Vagina (tissue), 2 donors: Measurements from ENCODE around the gene RAPGEF6. TPM values are rescaled to one million over a fixed set of nuclear protein-coding genes. Genes with fewer than 3 reads are reported as not detected.
A peak's percentile ranks its signal among the peaks of the same experiment; 100 is the strongest.

Source experiments
- DNase-seq, 2 donors: peaks; one replicate each; pipeline ENCODE4 v3.0.0-alpha.2; 2017; ENCODE audit errors: extremely low spot score in 2 of 2
- H3K27ac ChIP-seq: fragments of 200-600 bp; sonication (generic); one replicate; pipeline ENCODE4 v1.5.1; 2019
- H3K27me3 ChIP-seq: fragments of 200-600 bp; sonication (generic); one replicate; pipeline ENCODE4 v1.5.1; 2019
- H3K36me3 ChIP-seq, 2 donors: fragments of 200-600 bp; sonication (generic); one replicate each; pipeline ENCODE4 v1.5.1; 2017 to 2019
- H3K4me1 ChIP-seq: fragments of 200-600 bp; sonication (generic); one replicate; pipeline ENCODE4 v1.5.1; 2019
- H3K4me3 ChIP-seq, 2 donors: fragments of 200-600 bp; sonication (generic); 1 replicate in 1 of 2; 2 replicates in 1 of 2; pipeline ENCODE4 v1.5.1; 2016 to 2019
- H3K9me3 ChIP-seq: fragments of 200-600 bp; sonication (generic); one replicate; pipeline ENCODE4 v1.5.1; 2019
- POLR2A ChIP-seq, 2 donors: fragments of 450-650 bp; IDR thresholded peaks; one replicate each; pipeline ENCODE4 v1.6.1; 2017; ENCODE audit warnings: antibody characterized with exemption in 2 of 2, mild to moderate bottlenecking in 2 of 2, moderate library complexity in 2 of 2
- POLR2AphosphoS5 ChIP-seq, 2 donors: sonication (generic); formaldehyde crosslinking; IDR thresholded peaks; one replicate each; pipeline ENCODE4 v1.9.0; 2017; ENCODE audit warnings: antibody characterized with exemption in 2 of 2, mild to moderate bottlenecking in 2 of 2, low read depth in 1 of 2; ENCODE audit not compliant: insufficient read depth in 1 of 2
- intact Hi-C: fragments of 100-400 bp; cut with DNase I; formaldehyde crosslinking; loops from one replicate; pipeline ENCODE4 v1.15.1; 2023
- total RNA-seq: library from RNA; depleted of rRNA; stranded (reverse); fragments of >200 nt; gene quantifications from one replicate; pipeline ENCODE4 v1.2.3, GENCODE V29; 2016
- TF ChIP-seq, protein P1 (sequence below), 3 experiments: fragments of 450-650 bp in 2 of 3; fragments of 200-600 bp in 1 of 3; sonication (generic) in 1 of 3; IDR thresholded peaks; one replicate each; pipeline ENCODE4 v1.5.1; 2017 to 2019; ENCODE audit warnings: antibody characterized with exemption in 3 of 3, mild to moderate bottlenecking in 2 of 3, moderate library complexity in 2 of 3

RAPGEF6 gene
- total RNA-seq, 1 donor from 2014 or later: 19.2 TPM

DNA sequence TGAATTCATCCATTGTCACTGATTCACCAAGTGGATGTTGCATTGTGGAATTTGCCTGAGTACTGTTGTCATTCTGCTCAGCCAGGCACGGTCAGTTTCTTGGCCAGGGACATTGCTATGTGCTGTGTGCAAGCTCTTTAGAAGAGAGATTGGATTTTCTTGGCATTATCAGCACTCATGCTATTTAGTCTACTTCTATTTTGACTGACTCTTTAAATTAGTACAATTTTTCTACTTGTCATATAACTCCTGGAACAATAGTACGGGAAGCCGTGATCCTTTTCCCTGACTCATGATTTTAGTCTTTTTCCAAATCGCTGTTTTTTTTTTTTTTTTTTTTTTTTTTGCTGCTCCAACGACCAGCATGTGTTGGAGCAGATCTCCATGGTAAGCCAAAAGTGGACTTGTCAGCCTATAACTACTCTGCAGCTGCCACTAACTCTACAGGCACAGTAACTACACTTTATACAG lies 241.5 kb downstream of the RAPGEF6 start:
- intact Hi-C loops: no loop called here
- TF ChIP-seq POLR2AphosphoS5 (IDR thresholded peaks at IDR 0.05; ENCODE audit: insufficient read depth in 1 of 2, low read depth in 1 of 2) (no peak), POLR2A (IDR thresholded peaks at IDR 0.05) (no peak)
- TF ChIP-seq, protein P1, sequence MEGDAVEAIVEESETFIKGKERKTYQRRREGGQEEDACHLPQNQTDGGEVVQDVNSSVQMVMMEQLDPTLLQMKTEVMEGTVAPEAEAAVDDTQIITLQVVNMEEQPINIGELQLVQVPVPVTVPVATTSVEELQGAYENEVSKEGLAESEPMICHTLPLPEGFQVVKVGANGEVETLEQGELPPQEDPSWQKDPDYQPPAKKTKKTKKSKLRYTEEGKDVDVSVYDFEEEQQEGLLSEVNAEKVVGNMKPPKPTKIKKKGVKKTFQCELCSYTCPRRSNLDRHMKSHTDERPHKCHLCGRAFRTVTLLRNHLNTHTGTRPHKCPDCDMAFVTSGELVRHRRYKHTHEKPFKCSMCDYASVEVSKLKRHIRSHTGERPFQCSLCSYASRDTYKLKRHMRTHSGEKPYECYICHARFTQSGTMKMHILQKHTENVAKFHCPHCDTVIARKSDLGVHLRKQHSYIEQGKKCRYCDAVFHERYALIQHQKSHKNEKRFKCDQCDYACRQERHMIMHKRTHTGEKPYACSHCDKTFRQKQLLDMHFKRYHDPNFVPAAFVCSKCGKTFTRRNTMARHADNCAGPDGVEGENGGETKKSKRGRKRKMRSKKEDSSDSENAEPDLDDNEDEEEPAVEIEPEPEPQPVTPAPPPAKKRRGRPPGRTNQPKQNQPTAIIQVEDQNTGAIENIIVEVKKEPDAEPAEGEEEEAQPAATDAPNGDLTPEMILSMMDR (IDR thresholded peaks at IDR 0.05): no peak
- no peak for DNase-seq
- Histone ChIP-seq H3K27ac (peak overlapping the region; percentile 12), H3K4me1 (peaks cover 10% of the 10 kb centered on the region), H3K9me3 (no peaks in the 10 kb centered on the region), H3K36me3 (no peaks in the 10 kb centered on the region), H3K27me3 (no peaks in the 10 kb centered on the region), H3K4me3 (no peak overlapping the region)

DNA sequence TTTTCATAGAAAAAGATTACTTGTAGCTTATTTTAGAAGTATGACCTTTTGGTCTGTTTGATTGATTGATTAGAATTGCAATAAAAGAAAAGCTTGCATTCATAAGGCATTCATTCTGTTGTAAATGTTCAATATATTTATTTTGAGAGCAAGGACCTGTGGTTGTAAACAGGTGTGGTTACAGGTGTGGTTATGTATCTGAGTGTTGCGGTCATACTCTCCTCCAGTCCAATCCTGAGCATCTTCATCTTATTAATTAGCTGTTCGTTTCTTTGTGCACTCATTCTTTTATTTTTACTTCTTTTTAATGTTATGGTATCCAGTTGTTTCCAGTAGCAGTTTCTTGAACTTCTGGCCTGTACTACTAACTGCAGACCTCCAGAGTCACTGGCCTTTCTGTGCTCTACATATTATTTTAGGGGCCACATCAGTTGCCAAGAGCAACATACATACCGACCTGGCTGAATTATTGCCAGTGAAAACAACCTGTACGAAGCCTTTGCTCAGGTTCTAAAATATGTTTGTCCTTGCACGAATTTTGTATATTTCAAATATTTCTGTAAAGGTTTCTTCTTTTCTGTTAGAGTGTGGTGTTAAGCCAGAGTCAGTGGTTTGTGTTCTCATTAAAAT lies 242.4 kb downstream of the RAPGEF6 start:
- no peak for DNase-seq
- Histone ChIP-seq H3K36me3 (no peaks in the 10 kb centered on the region), H3K27ac (no peak overlapping the region), H3K9me3 (no peaks in the 10 kb centered on the region), H3K4me3 (no peak overlapping the region), H3K27me3 (no peaks in the 10 kb centered on the region), H3K4me1 (peaks cover 10% of the 10 kb centered on the region)
- TF ChIP-seq POLR2A (IDR thresholded peaks at IDR 0.05) (no peak), POLR2AphosphoS5 (IDR thresholded peaks at IDR 0.05; ENCODE audit: insufficient read depth in 1 of 2, low read depth in 1 of 2) (no peak)
- TF ChIP-seq, protein P1 (IDR thresholded peaks at IDR 0.05): no peak
- intact Hi-C loops: no loop called here

DNA sequence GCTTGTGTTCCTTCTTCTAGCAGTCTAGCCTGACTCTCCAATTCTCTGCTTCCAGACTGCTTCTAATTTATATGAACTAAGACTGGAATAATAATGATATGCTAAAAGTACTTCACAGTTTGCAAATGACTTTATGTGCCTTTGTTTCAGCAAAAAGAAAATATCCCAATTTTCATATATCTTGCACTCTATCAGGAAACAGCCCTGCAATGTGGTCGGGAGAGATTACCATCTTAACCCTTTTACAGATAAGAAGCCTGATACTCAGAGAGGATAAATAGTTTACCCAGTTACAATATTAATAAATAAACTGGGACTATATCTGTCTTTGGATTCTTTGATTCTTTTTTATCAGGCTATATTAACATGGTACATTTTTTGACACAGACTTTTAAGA lies 245.2 kb downstream of the RAPGEF6 start:
- no peaks in the 10 kb centered on the region for H3K9me3 ChIP-seq
- no peaks in the 10 kb centered on the region for H3K36me3 ChIP-seq
- TF ChIP-seq, protein P1 (IDR thresholded peaks at IDR 0.05): no peak
- TF ChIP-seq POLR2AphosphoS5 (IDR thresholded peaks at IDR 0.05; ENCODE audit: insufficient read depth in 1 of 2, low read depth in 1 of 2) (no peak), POLR2A (IDR thresholded peaks at IDR 0.05) (no peak)
- DNase-seq: no peak
- intact Hi-C loops: no loop called here
- H3K27me3 ChIP-seq: no peaks in the 10 kb centered on the region
- peaks cover 10% of the 10 kb centered on the region for H3K4me1 ChIP-seq
- H3K27ac ChIP-seq: no peak overlapping the region
- H3K4me3 ChIP-seq: no peak overlapping the region

DNA sequence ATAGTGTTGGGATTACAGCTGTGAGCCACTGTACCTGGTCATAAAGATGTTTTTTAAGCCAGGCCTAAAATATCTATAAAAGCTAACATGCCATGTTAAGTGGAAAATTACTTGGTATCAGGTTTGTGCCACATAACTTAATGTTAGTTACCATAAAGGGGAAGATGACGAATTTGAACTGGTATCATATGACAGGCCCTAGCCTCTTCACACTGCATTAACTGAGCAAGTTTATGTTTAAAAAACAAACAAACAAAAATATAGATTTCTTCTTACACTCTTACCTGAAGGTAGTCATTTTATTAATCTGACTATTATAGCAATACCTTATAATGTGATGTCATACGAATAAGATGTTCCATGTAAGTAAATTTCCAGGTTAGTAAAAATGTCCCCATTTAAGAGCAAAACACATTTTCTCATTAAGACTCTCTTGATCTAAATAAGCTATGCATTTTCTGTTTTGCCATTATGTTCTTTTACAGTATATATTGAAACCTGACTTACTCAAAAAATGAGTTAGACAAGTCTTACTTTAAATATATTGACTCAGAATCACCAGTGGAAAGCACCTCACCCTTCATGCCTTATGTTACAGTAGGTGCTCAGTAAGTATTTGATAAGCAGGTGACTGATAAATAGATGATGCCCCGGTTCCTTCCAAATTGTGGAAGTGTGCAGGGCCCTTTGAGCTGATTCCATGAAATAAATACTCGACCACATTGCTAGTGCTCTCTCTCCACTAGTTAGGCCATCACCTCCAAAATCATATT lies 245.7 kb downstream of the RAPGEF6 start:
- Histone ChIP-seq H3K27ac (no peak overlapping the region), H3K4me1 (peaks cover 10% of the 10 kb centered on the region), H3K9me3 (no peaks in the 10 kb centered on the region), H3K4me3 (no peak overlapping the region), H3K36me3 (no peaks in the 10 kb centered on the region), H3K27me3 (no peaks in the 10 kb centered on the region)
- TF ChIP-seq, protein P1 (IDR thresholded peaks at IDR 0.05): no peak
- TF ChIP-seq POLR2AphosphoS5 (IDR thresholded peaks at IDR 0.05; ENCODE audit: insufficient read depth in 1 of 2, low read depth in 1 of 2): no peak
- TF ChIP-seq POLR2A (IDR thresholded peaks at IDR 0.05): no peak
- DNase-seq: no peak
- intact Hi-C loops: no loop called here

DNA sequence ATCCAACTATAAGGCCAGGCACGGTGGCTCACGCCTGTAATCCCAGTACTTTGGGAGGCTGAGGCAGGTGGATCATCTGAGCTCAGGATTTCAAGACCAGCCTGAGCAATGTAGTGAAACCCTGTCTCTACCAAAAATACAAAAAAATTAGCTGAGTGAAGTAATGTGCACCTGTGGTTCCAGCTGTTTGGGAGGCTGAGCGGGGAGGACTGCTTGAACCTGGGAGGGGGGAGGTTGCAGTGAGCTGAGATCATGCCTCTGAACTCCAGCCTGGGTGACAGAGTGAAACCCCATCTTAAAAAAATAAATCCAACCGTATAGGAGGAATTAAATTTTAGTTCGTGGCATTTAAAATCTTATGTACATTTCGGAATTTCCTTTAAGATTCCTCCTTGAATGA lies 247.8 kb downstream of the RAPGEF6 start:
- no peaks in the 10 kb centered on the region for H3K36me3 ChIP-seq
- no peak overlapping the region for H3K27ac ChIP-seq
- H3K4me3 ChIP-seq: no peak overlapping the region

More for the DNA sequence above, 247.8 kb downstream of the RAPGEF6 start:
- H3K9me3 ChIP-seq: no peaks in the 10 kb centered on the region
- no peaks in the 10 kb centered on the region for H3K27me3 ChIP-seq
- DNase-seq: no peak
- no peaks in the 10 kb centered on the region for H3K4me1 ChIP-seq
- TF ChIP-seq, protein P1 (IDR thresholded peaks at IDR 0.05): no peak
- TF ChIP-seq POLR2A (IDR thresholded peaks at IDR 0.05): no peak
- TF ChIP-seq POLR2AphosphoS5 (IDR thresholded peaks at IDR 0.05; ENCODE audit: insufficient read depth in 1 of 2, low read depth in 1 of 2): no peak
- intact Hi-C loops: no loop called here
